Endodermal cell (in vitro differentiated cells): ENCODE measurements around the gene DENND6B. TPM values are rescaled to one million over a fixed set of nuclear protein-coding genes. Genes with fewer than 3 reads are reported as not detected.
A peak's percentile ranks its signal among the peaks of the same experiment; 100 is the strongest.

Experiments
- DNase-seq: peaks from one replicate; pipeline ENCODE4 v3.0.0-alpha.2; 2017
- H3K27ac ChIP-seq: 2 replicates; pipeline ENCODE4 v1.5.1; 2013; ENCODE audit warnings: mild to moderate bottlenecking, low read depth, low read length, moderate library complexity
- H3K27me3 ChIP-seq: 2 replicates; pipeline ENCODE4 v1.6.1; 2013; ENCODE audit warnings: mild to moderate bottlenecking, low read length, moderate library complexity; ENCODE audit not compliant: insufficient read depth, control insufficient read depth, poor library complexity, severe bottlenecking
- H3K36me3 ChIP-seq: 2 replicates; pipeline ENCODE4 v1.7.0; 2013; ENCODE audit warnings: mild to moderate bottlenecking, low read length, moderate library complexity; ENCODE audit not compliant: control insufficient read depth, insufficient read depth
- H3K4me1 ChIP-seq: one replicate; pipeline ENCODE4 v1.7.0; 2013; ENCODE audit warnings: low read length; ENCODE audit not compliant: control insufficient read depth, insufficient read depth
- H3K4me3 ChIP-seq: 2 replicates; pipeline ENCODE4 v1.5.1; 2013; ENCODE audit warnings: mild to moderate bottlenecking, low read length, moderate library complexity
- H3K9ac ChIP-seq: 2 replicates; pipeline ENCODE4 v1.6.1; 2013; ENCODE audit warnings: mild to moderate bottlenecking, low read length, moderate library complexity; ENCODE audit not compliant: poor library complexity, severe bottlenecking; ENCODE audit errors: extremely low read depth
- H3K9me3 ChIP-seq: 2 replicates; pipeline ENCODE4 v1.6.1; 2013; ENCODE audit warnings: mild to moderate bottlenecking, low read length, moderate library complexity; ENCODE audit not compliant: control insufficient read depth
- H3K27ac Mint-ChIP-seq: 2 replicates; pipeline ENCODE4 v1.8.0; 2020; ENCODE audit warnings: mixed read lengths
- H3K27me3 Mint-ChIP-seq: 2 replicates; pipeline ENCODE4 v1.8.0; 2021; ENCODE audit warnings: mild to moderate bottlenecking, mixed read lengths; ENCODE audit not compliant: insufficient read depth
- H3K36me3 Mint-ChIP-seq: 2 replicates; pipeline ENCODE4 v1.8.0; 2020; ENCODE audit warnings: low read depth, mixed read lengths
- H3K4me1 Mint-ChIP-seq: 2 replicates; pipeline ENCODE4 v1.8.0; 2020; ENCODE audit warnings: mixed read lengths
- H3K4me3 Mint-ChIP-seq: 2 replicates; pipeline ENCODE4 v1.8.0; 2020; ENCODE audit warnings: mild to moderate bottlenecking, moderate library complexity, mixed read lengths
- H3K9me3 Mint-ChIP-seq: 2 replicates; pipeline ENCODE4 v1.8.0; 2020; ENCODE audit warnings: mild to moderate bottlenecking, mixed read lengths
- whole genome bisulfite sequencing, 2 experiments: methylation state at CpG; one replicate each; pipeline versions ENCODE4 v1.1.5 to v1.1.7; 2013; ENCODE audit warnings: missing lambda C conversion rate in 2 of 2, mixed read lengths in 1 of 2; ENCODE audit not compliant: insufficient coverage in 1 of 2, insufficient read length in 1 of 2; 5-methylcytosine and 5-hydroxymethylcytosine counted together
- total RNA-seq, 2 donors: library from RNA; stranded (reverse); fragmentation: NEBNext Ultra II Directional in 1 of 2; extraction: Animal tissue kit (Norgen Biotek cat#: 25700) in 1 of 2; gene quantifications; 2 replicates in 1 of 2; 3 replicates in 1 of 2; pipeline ENCODE4 v1.2.1, GENCODE V29; 2021
- TF ChIP-seq, protein P1 (sequence below): fragments of 200-600 bp; sonication (generic); conservative IDR thresholded peaks from 2 replicates; pipeline ENCODE4 v1.5.0; 2021; ENCODE audit warnings: antibody characterized with exemption, mild to moderate bottlenecking

The DENND6B gene
- total RNA-seq, 2 donors from 2014 or later = 8.3 to 14.2 TPM

DNA sequence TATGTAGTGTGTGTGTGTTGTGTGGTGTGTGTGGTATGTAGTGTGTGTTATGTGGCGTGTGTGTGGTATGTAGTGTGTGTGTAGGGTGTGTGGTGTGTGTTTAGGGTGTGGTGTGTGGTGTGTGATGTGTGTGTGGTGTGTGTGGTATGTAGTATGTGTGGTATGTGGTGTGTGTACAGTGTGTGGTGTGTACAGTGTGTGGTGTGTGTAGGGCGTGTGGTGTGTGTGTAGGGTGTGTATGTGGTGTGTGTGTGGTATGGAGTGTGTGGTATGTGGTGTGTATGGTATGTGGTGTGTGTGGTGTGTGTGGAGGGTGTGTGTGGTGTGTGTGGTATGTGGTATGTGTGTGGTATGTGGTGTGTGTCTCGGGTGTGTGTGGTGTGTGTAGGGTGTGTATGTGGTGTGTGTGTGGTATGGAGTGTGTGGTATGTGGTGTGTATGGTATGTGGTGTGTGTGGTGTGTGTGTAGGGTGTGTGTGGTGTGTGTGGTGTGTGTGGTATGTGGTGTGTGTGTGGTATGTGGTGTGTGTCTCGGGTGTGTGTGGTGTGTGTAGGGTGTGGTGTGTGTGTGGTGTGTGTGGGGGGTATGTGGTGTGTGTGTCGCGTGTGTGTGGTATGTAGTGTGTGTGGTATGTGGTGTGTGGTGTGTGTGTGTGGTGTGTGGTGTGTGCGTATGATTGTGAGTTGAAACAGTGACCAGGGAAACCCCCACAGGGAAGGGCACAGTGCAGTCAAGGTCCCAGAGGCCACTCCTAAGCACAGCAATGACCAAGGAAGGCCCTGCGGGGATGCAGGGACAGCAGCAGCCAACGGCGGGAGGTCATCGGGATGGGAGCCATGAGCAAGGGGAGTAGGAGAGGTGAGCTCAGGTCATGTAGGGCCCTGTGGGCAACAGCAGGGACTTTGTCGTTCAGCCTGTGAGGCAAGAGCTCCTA, 13.4 kb upstream of the DENND6B start:
- peaks cover 11% of the 10 kb centered on the region for H3K9me3 ChIP-seq
- no peak overlapping the region for H3K27ac ChIP-seq
- no peak overlapping the region for H3K9ac ChIP-seq
- Mint-ChIP-seq H3K27me3 (peaks cover 5% of the 10 kb centered on the region), H3K4me3 (no peak overlapping the region), H3K27ac (no peak overlapping the region), H3K9me3 (no peaks in the 10 kb centered on the region), H3K4me1 (no peaks in the 10 kb centered on the region), H3K36me3 (no peaks in the 10 kb centered on the region)
- no peaks in the 10 kb centered on the region for H3K4me1 ChIP-seq
- no peak overlapping the region for H3K4me3 ChIP-seq
- H3K36me3 ChIP-seq = no peaks in the 10 kb centered on the region
- H3K27me3 ChIP-seq = no peaks in the 10 kb centered on the region
- TF ChIP-seq, protein P1, sequence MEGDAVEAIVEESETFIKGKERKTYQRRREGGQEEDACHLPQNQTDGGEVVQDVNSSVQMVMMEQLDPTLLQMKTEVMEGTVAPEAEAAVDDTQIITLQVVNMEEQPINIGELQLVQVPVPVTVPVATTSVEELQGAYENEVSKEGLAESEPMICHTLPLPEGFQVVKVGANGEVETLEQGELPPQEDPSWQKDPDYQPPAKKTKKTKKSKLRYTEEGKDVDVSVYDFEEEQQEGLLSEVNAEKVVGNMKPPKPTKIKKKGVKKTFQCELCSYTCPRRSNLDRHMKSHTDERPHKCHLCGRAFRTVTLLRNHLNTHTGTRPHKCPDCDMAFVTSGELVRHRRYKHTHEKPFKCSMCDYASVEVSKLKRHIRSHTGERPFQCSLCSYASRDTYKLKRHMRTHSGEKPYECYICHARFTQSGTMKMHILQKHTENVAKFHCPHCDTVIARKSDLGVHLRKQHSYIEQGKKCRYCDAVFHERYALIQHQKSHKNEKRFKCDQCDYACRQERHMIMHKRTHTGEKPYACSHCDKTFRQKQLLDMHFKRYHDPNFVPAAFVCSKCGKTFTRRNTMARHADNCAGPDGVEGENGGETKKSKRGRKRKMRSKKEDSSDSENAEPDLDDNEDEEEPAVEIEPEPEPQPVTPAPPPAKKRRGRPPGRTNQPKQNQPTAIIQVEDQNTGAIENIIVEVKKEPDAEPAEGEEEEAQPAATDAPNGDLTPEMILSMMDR = no peak
- peak; percentile 61 for DNase-seq
- WGBS, 2 experiments = 85% methylated on average over 9 of the region's 12 CpGs; no CpG with 5 or more reads in 1 of the 2 experiments

DNA sequence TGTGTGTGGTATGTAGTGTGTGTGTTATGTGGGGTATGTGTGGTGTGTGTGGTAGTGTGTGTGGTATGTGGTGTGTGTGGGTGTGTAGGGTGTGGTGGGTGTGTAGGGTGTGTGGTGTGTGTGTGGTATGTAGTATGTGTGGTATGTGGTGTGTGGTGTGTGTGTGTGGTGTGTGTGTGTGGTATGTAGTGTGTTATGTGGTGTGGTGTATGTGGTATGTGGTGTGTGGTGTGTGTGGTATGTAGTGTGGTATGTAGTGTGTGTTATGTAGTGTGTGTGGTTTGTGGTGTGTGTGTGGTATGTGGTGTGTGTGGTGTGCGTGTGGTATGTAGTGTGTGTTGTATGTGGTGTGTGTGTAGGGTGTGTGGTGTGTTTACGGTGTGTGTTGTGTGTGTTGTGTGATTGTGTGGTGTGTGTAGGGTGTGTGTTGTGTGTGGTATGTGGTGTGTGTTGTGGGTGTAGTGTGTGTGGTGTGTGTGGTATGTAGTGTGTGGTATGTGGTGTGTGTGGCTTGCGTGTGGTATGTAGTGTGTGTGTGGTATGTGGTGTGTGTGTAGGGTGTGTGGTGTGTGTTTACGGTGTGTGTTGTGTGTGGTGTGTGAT, 12.1 kb upstream of the DENND6B start:
- no peak overlapping the region for H3K4me3 Mint-ChIP-seq
- WGBS, 2 experiments = 92 to 93% methylated on average over 3 to 4 of the region's 4 CpGs
- peaks cover 11% of the 10 kb centered on the region for H3K9me3 ChIP-seq
- H3K27me3 ChIP-seq = no peaks in the 10 kb centered on the region
- no peaks in the 10 kb centered on the region for H3K36me3 ChIP-seq
- no peaks in the 10 kb centered on the region for H3K9me3 Mint-ChIP-seq
- H3K4me1 Mint-ChIP-seq = no peaks in the 10 kb centered on the region
- no peak for DNase-seq
- TF ChIP-seq, protein P1 = no peak
- peaks cover 5% of the 10 kb centered on the region for H3K27me3 Mint-ChIP-seq
- no peak overlapping the region for H3K4me3 ChIP-seq
- H3K27ac ChIP-seq = no peak overlapping the region
- no peak overlapping the region for H3K27ac Mint-ChIP-seq
- H3K36me3 Mint-ChIP-seq = no peaks in the 10 kb centered on the region
- H3K9ac ChIP-seq = no peak overlapping the region
- no peaks in the 10 kb centered on the region for H3K4me1 ChIP-seq

DNA sequence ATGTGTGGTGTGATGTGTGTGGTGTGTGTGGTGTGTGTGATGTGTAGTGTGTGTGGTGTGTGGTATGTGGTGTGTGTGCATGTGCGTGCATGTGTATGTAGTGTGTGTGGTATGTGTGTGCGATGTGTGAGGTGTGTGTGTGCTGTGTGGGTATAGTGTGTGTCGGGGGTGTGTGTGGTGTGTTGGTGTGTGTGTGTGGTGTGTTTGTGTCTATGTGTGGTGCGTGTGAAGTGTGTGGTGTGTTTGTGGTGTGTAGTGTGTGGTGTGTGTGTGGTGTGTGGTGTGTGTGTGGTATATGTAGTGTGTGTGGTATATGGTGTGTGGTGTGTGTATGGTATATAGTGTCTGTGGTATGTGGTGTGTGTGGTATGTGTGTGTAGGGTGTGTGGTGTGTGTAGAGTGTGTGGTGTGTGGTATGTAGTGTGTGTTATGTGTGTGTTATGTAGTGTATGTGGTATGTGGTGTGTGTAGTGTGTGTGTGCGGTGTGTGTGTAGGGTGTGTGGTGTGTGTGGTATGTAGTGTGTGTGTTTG, 11.3 kb upstream of the DENND6B start:
- Histone ChIP-seq H3K9ac (no peak overlapping the region), H3K9me3 (peaks cover 11% of the 10 kb centered on the region), H3K27me3 (no peaks in the 10 kb centered on the region), H3K27ac (no peak overlapping the region), H3K36me3 (no peaks in the 10 kb centered on the region), H3K4me1 (no peaks in the 10 kb centered on the region), H3K4me3 (no peak overlapping the region)
- H3K27me3 Mint-ChIP-seq = peaks cover 5% of the 10 kb centered on the region
- no peak for DNase-seq
- no peaks in the 10 kb centered on the region for H3K4me1 Mint-ChIP-seq
- H3K27ac Mint-ChIP-seq = no peak overlapping the region
- no peaks in the 10 kb centered on the region for H3K9me3 Mint-ChIP-seq
- 90 to 100% methylated on average over 1 to 5 of the region's 5 CpGs for WGBS, 2 experiments
- no peaks in the 10 kb centered on the region for H3K36me3 Mint-ChIP-seq
- TF ChIP-seq, protein P1 = no peak
- H3K4me3 Mint-ChIP-seq = no peak overlapping the region
